GM12865 (cell line): ENCODE data around the gene CCDC85B.

Source experiments
- DNase-seq: peaks from one replicate; pipeline ENCODE4 v3.0.0; 2010; ENCODE audit warnings: low read depth
- H3K4me3 ChIP-seq: 2 replicates; pipeline ENCODE4 v1.5.1; 2011; ENCODE audit warnings: mild to moderate bottlenecking, low read depth, low read length, control low read depth
- CTCF ChIP-seq: IDR thresholded peaks from 2 replicates; pipeline ENCODE4 v1.5.1; 2011; ENCODE audit warnings: low read length, control low read depth, low read depth, inconsistent platforms; ENCODE audit not compliant: insufficient read depth; ENCODE audit errors: missing control alignments

CCDC85B gene

DNA sequence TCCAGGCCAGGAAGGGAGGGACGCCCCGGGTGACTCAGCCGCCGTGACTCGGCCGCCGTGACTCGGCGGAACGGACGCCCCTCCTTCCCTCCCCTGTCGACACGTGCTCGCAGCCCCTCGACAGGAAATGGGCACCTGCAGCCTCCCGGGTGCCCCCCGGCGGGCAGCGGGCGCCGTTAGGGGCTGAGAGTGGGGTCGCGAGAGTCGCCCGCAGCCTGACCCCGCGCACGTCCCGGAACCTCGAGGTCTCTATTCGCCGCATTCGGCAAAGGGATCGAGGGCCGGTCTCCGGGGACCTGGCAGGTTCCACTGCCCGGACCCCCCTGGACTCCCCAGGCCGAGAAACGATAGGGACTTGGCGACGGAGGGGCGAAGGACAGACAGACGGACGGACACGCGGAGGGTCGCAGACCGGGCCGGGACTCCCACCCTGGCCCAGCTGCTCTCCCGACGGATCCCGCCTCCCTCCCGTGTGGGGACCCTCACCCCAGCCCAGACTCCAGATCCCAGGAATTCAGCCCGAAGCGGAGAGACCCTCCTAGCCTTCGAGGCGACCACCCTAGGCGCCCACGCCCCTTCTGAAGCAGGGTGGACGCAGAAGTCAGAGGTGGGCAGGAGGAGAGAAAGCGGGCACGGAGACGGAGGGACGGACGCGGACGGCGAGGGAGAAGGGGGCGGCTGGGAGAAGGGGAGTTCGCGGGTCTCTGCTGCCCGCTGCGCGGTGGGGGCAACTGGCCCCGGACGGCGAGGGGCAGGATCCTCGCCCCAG lies 9.1 kb downstream of the CCDC85B start:
- DNase-seq, result peak; percentile 70
- TF ChIP-seq CTCF, result peak; percentile 1
- peak overlapping the region; percentile 60 for H3K4me3 ChIP-seq

GRCh38 chr11:65900125-65900898 lies 9.8 kb downstream of the CCDC85B start, which contains the start of gene FOSL1:
Gene FOSL1, minus strand, starts transcription at chr11:65900388. Its CDS starts 49 bp downstream, at chr11:65900339.
- TF ChIP-seq CTCF, result no peak
- peak; percentile 98 for DNase-seq
- peak within 1 kb of the TSS; percentile 60 for H3K4me3 ChIP-seq

DNA sequence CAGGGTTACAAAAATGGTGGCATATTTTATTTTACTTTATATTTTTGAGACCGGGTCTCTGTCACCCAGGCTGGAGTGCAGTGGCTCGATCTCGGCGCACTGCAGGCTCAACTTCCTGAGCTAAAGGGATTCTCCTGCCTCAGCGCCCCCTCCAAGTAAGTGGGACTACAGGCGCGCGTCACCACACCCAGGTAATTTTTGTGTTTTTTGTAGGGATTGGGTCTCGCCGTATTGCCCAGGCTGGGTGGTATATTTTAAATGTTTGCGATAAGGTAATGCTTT lies 10.4 kb downstream of the CCDC85B start:
- no peak for DNase-seq
- H3K4me3 ChIP-seq, result no peak overlapping the region

DNA sequence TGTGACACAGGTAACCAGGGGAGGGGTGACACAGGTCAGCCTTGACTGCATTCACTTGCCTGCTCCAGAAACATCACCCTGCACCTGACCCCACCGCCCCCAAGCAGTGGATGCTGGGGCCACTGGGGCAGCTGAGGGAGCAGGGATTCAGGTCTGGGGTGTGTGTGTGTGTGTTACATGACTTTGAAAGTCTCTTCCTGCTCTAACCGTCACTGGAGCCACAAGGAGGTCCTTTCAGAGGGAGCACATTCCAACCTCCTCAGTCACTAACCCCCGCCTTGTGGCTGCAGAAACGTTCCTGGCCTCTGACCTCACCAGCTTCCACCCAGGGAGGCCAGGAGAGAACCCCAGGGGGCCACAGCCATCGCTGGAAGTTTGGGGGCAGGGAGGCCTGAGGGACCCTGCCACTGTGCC lies 12.6 kb downstream of the CCDC85B start:
- no peak for TF ChIP-seq CTCF
- no peak overlapping the region for H3K4me3 ChIP-seq
- no peak for DNase-seq

More for the DNA sequence above, 10.4 kb downstream of the CCDC85B start:
- TF ChIP-seq CTCF, result no peak

DNA sequence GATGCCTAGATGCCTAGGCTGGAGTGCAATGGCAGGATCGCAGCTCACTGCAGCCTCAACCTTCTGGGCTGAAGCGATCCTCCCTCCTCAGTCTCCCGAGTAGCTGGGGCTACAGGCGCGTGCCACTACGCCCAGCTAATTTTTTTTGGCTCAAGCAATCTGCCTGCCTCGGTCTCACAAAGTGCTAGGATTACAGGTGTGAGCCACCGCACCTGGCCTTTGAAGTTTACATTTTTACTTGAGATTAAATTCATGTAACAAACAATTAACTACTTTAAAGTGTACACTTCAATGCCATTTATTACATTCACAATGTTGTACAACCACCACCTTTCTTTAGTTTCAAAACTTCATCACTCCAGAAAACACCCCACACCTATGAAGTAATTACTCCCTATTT lies 13.2 kb downstream of the CCDC85B start:
- TF ChIP-seq CTCF, result no peak
- DNase-seq, result no peak
- H3K4me3 ChIP-seq, result no peak overlapping the region

DNA sequence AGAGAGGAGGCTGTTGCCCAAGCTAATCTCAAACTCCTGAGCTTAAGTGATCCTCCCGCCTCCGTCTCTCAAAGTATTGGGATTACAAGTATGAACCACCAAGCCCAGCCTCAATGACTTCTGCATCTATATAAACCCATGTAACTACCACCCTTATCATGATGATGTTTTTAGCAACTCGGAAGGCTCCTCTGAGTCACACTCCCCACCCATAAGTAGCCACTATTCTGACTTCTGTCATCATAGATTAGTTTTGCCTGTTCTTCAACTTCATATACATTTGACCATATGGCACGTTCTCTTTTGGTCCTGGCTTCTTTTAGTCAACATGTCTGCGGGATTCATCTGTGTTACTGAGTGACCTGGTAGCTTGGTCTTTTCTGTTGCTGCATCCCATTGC lies 16.1 kb downstream of the CCDC85B start:
- TF ChIP-seq CTCF, result no peak
- DNase-seq, result no peak
- H3K4me3 ChIP-seq, result no peak overlapping the region
